Fibroblast of skin of left quadriceps (primary cell): ENCODE measurements around the gene NTRK3.

Experiments
- DNase-seq, 2 experiments: peaks; one replicate each; pipeline ENCODE4 v3.0.0-alpha.2; 2013; ENCODE audit warnings: low read depth in 2 of 2

Gene NTRK3

DNA sequence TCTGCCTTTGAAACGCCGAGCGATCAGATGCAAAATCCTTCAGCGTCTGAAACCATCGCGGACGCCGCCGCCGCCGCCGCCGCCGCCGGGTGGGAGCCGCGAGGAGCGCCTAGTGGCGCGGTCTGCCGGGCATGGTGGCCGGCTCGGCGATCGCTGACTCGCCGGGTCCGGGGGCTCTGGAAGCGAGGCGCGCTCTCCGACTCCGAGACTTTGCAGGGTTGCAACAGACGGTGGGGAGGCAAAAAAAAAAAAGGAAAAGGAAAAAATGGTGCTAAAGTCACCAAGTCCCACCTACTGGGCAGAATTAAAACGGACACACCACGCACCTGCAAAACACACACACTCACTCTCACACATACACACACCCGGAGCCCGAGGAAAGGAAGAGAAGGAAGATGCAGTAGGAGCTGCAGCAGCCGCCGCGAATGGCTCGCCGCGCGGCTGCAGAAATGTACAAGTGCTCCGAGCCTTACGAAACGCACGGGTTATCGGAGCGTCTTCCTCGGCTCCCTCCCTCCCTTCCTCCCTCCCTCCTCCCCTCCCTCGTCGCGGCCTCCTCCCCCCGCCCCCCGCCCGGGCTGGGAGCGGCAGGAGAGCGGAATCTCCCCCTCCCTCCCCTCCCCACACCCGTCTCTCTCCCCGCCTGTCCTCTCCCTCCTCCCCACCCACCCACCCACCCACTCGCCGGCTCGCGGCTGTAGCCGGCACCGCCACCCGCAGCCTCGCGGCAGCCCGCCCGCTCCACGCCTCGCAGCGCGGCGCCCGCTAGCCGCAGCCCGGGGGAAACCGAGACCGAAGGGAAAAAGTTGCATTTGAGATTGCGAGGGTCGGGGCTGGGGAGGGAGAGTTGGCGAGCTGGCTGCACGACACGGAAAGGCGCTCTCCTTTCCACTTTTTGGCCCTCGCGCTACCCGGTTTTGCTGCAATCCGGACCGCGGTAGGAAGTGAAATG lies at the start of gene NTRK3:
TSS of gene NTRK3 (minus strand) at position 461 of the 952 bp plus-strand sequence. CDS start 586 bp downstream, outside the sequence.
- DNase-seq = no peak

DNA sequence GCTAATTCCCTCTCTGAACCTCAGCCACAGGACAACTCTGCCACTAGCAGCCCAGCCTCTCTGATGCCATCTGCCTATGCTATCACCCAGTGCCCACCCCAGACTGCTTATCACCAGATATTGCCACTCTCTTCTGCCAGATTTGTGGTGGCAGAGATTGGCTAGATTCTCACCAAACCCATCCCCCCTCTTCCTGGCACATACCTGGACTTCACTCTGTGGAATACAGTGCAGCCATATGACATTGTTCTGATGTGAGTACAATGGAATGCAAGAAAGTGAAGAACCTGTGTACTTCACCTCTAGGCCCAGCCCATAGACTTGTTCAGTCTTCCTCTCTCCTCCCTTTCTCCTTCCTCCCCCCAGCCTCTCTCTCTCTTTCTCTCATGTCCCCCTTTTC lies 46.9 kb upstream of the NTRK3 start:
- no peak for DNase-seq

DNA sequence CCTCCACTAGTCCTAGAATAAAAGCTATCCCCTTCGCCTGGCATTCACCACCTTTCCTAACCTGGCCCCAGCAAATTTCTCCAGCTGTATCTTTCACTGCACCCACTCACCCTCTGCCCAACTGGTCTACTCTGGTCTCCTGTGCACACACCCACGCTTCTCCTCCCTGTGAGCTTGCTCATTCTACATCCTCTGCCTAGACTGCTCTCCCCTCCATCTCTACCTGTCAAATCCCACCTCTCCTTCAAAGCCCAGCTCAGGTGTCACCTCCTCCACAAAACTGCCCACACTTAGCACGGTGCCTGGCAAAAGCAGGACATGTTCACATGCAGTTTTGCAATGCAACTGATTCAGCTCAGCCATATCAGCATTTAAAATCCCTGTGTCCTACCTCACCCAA lies 45.8 kb upstream of the NTRK3 start:
- no peak for DNase-seq

DNA sequence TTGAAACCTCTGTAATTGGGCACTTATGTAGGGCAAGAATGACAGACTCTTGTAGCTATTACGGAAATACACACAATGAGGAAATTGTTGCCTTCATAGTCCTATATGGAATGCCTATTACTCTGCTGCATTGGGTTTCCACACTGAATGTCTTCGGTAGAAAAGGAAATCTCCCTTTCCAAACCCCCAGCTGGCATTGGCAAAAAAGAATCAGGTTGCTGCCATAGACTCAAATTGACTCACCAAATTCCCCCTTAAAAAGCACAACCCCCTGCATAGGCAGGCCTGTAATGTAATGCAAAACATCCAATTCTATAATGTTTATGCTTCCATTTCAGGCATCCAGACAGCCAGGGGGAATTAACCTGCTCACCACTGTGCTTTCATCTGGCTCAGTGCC lies 44.8 kb upstream of the NTRK3 start:
- DNase-seq = no peak

DNA sequence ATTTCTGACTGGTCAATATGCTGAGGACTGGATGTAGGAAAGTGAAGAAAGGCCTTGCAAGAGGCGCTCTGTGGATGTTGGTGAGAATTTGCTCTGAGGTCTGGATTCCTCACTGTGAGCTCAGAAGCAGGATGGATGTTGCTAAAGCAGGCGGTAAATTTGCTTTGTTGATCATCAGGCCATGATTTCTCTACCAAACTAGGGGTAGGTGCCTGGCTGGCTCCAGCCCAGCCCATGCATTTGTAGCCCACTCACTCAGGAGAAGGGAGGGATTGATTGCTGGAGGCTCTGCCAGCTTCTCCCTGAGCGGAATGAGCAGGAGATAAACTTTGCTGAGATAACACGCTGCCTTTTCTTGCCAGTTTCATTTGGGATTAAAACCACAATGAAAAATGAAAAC lies 44.3 kb upstream of the NTRK3 start:
- no peak for DNase-seq

DNA sequence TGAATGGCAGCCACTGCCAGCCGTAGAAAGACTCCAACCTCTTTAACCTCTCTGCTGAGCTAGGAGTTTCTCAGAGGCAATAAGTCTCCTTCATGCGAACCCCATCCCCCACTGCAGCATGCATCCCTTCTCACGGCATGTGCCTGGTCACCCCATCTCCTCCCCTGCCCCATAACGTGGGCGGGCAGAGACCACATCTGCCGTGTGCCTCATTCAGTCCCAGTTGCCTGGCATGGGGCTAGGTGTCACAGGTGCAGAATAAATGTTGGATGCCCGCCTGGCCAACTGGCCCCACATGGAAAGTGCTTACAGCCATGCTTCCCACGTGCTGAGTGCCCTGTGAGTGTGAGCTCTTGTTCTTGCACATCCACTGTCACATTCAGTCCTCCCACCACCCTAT lies 43.5 kb upstream of the NTRK3 start:
- DNase-seq = no peak

DNA sequence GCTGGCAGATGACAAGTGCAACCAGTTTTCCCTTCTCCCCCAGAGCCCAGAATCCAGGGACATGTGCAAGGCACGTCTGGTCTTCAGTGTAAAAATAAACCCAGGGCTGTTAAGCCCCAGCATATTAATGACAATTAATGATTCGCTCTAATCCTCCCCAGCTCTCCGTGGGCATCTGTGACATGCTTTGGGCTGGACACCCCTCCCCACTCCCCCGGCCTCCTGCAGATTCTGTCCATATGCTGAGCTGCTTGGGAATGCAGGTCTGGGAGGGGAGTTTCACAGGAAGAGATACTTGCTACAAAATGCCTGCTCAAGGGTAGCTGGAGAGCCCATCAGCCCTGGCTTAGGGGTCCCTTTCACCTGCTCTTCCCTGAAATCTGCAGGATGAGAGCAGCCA lies 43.0 kb upstream of the NTRK3 start:
- DNase-seq = no peak

DNA sequence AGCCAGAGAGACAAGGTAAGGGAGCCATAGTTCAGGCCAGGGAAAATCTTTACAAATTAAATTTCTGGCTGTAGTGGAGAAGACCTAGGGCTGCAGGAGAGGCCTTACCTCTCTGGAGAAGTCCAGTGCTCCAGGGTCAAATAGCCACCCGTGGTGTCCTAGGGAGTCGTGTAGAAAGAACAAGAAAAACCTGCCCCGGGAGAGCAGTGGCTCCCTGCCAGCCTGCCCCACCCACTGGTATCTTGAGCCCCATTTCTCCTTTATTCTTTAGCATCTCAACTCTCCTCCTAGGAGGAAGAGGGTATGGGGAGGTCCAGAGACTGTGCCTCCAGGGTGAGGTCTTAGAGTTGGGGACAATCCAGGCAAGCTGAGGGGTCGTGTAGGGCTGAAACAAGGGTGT lies 32.1 kb upstream of the NTRK3 start:
- DNase-seq = no peak

DNA sequence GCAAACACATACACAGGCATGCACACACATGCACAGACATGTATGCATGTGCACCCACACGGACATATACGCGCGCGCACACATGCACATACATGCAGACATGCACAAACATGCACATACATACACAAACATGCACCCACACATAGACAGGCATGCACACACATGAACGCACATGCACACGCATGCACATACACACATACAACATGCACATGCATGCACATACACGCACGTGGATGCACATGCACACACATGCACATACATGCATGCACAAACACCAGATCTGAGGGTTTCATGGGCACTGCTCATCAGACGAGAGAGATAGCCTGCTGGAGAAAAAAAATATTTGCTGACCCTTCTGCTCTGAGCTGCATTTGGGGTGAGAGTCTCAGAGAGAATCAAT lies 31.7 kb upstream of the NTRK3 start:
- DNase-seq = no peak

DNA sequence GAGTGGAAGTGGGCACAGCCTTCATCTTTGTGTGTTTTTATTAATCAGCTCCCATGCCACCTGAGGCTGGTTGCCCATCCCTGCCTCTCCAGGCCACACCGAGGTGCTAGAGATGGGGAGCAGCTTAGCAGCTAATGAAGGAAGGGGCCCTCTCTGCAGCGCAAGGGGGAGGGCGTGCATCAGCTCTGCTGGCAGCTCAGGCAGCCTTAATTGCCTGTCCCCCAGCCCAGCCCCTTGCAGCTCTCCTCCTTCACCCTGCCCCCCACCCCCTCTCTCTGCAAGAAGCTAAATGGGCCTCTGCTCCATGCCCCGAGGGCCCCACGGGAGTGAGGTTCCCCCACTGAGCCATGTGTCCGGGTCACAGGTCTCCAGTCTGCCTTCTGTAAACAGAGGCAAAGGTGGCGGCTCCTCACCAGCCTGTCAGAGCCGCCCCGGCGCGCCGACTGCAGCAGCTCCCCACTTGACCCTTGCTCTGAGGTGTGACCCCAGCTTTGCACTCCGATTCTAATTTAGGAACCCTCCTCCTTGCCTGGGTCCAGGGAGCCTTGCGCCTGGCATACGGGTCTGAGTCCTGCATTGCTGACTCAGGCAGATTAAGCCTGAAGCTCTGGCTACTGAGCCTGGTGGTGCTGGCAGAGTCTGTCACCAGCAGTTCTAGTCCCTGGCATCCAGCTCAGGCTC lies 27.9 kb upstream of the NTRK3 start:
- no peak for DNase-seq

DNA sequence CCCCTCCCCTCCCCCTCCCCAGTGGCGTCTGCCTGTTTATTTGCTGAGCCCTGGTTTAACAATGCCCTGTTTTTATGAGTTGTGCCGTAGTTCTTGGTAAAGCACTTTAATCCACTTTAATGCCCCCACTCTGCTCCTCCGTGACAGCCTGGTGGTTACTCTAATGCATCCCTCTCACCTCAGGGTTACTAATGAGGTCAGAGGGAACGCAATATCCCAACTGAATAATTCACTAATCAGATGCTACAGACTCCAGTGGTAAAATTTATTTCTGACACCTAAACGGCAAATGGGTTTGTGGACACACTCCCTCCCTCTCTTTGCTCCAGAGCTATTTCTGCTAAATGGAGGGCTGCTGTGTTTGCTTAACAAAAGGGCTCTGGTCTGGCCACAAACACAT lies 26.1 kb upstream of the NTRK3 start:
- DNase-seq = no peak

DNA sequence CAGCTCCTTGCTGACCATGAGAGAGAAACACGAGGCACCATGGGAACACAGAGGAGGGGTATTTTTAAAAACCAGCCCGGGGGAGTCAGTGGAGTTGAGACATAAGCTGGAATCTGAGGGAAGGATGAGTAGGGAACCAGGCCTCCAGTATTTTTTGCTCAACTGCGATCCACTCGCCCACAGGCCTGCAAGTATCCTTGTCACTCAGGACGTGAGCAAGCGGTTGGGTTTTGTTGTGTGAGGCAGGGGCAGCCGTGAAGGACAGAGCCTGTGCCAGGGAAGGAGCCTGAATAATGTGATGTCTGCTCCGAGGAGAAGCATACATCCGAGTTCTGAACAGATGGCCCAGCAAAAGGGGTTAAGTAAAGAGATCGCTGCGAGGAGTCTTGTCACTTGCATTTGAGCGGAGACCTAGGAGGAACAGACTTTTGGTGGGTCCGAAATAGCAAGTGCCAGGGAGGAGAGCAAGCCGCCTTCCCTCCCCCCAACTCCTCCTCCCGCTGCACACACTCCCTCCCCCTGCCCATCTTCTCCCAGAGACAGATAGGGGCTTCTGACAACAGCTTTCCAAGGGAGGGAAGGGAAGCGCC lies 20.4 kb upstream of the NTRK3 start:
- no peak for DNase-seq

DNA sequence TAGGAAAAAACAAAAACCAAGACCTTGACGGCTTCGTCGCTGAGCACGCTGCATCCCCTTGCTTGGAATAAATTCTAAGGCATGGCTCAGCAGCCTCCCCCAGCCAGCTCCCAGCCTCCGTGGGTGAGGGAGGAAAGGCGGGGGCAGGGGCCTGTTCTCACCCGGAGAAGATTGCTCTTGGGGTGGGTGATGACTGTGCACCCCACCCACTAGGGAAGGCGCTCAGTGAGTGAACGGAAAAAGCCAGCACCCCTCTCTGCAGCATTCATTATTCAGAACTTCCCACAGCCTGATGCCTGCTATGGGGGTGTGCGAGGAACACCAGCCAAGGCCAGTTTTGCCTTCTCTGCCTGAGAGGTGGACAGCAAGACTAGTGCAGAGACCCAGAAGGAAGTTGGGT lies 19.3 kb upstream of the NTRK3 start:
- DNase-seq = no peak

DNA sequence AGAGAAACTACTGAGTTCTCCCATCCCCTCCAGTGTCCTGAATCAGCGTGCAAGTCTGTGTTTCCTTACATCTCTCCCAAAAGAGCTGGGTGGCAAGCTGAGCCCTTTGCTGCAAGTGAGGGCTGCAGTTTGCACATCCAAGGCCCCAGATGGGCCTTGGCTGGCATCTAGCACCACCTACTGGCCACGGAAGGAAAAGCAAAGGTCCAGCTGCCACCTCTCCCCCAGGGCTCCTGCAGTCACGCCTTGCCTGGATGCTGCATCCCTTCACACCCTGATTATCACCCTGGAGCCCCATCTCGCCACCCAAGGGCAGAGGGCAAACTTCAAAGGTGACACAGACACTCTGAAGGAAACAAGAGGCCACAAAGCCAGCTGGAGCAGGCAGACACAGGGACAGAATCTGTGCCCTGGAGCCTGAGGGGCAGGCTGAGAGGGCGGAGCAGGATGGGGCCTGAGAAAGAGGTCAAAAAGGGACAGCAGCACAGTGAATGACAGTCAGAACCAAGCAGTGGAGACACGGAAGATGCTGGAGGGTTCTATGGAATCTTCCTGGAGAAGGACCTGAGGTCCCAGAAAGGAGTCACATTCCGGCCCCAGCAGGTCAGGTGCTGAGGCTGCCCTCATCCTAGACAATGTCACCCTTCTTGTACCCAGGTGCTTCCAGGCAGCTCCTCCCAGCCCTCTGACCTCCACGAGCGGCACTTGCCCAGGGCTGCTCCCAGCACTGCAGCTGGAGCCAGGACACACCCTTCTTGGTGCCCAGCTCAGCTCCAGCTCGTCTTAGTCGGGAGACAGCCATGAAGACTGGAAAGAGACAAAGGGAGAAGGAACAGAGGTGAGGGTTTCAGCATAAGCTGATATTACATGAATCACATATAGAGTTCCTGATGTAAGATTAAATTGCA lies 18.3 kb upstream of the NTRK3 start:
- DNase-seq = peak; percentile 27 to 29

DNA sequence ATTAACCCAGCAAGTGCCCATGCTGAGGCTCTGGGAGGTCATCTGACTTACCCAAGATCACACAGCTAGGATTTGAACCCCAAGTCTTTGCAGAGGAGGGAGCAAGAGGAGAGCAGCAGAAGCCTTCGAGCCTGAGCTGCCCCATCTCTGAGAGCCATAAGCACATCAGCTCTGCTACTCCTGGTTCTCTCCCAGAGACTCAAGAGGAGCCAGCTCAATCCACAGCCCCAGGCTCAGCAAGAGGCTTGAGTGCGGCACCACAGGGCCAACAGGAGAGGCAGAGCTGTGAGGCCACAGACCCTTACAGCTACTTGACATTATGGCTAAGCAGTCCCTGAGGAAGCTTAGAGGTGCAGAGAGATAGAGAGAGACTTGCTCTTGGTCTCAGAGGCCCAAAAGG lies 15.9 kb upstream of the NTRK3 start:
- no peak for DNase-seq

DNA sequence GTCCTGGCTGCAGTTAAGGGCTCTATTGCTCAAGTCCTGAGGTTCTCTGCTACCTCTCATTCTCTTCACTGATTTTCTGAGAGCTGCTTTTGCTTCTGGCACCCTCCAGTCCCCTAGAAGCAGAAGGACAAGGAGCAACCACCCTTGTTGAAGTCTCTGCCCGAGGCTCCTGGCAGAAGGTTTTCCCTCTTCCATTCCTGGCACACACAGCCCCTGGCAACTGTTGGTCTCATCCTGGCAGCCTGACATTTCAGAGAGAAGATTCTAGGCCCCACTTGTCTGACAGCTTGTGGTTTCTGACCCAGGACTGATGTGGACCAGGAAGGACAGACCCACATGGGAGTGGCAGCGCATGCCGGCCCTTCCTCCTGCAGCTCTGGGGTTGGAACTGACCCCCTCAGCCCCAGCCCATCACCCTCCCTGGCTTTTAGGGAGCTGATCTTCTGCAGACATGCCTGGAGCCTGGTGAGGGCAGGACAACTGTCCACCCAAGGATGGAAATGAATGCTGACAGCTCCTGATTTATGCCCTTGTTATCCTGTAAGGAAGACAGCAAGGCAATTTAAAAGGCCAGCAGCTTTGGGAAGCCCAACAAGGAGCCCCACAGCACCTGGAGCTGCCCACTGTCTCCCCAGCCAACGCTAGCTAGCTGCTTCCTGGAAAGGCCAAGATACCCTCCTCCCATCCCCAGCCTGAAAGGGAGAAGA lies 13.0 kb upstream of the NTRK3 start:
- DNase-seq = no peak

DNA sequence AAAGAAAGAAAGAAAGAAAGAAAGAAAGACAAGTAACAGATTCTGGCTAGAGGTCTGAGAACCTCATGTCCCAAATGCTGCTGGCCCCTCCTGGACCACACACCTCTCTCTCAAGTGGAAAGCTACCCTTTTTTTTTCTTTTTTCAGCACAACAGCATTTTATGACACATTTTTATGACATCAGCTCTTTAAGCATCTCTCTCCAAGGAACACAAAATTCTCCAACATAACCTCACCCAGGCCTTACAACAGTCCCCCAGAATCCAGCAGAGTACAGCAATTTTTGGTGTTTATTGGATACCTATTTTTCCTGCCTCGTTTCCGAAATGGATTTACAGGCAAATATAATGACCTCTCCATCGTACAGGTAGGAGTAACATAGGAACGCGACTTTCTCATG lies 11.2 kb upstream of the NTRK3 start:
- DNase-seq = no peak

DNA sequence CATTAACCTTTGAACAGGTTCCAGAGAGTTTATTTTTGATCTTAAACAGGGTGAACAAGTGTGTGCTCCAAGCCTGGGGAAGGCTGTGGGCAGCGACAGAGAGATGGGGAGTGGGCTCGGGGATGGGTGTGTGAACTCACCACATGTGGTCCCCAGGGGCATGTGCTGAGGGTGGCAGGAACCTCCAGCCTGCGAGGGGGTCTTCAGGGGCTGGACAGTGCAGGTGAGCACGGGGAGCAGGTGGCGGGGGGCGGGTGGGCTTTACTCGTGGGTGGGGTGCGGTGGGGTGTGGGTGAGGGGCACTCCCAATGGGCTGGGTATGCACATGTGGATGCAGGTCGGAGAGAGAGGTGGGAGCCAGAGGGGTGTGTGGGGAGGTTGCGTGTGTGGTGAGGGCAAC lies 9.6 kb upstream of the NTRK3 start:
- DNase-seq = no peak

DNA sequence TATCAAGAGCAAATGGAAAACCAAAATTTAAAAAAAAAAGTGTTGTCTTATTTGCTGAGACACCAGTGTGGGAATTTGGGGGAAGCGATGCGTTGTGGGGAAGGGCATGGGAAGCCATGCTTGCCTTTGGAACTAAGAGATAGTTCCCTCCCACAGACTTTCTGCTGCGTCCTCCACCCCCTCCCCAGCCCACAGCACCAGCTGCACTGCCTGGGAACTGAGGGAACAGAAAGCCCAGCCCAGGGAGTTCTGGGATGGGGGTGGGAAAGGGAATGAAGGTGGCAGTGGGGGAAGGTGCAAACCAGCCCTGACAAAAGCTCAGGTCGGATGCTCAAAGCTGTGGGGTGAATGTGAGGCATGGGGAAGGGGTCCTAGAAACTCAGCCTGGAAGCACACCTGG lies 8.1 kb upstream of the NTRK3 start:
- DNase-seq = no peak

DNA sequence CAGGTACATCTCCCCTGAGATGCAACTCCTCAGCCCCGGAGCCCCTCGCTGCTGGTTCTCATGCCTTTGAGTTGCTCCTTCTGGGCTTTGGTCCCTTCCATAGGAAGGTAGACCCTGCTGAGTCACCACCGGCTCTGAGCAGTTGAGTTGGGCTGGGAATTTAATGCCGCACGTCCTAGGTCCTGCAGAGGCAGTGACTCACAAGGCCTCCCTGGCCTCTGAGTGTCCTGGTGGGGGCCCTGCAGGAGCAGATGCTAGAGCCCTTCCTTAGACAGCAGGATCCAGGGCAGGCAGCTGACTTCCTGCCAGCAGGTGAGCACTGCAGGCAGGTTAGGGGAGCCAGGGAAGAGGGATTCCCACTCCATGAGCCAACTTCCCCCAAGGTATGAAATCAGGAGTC lies 5.5 kb upstream of the NTRK3 start:
- DNase-seq = no peak

DNA sequence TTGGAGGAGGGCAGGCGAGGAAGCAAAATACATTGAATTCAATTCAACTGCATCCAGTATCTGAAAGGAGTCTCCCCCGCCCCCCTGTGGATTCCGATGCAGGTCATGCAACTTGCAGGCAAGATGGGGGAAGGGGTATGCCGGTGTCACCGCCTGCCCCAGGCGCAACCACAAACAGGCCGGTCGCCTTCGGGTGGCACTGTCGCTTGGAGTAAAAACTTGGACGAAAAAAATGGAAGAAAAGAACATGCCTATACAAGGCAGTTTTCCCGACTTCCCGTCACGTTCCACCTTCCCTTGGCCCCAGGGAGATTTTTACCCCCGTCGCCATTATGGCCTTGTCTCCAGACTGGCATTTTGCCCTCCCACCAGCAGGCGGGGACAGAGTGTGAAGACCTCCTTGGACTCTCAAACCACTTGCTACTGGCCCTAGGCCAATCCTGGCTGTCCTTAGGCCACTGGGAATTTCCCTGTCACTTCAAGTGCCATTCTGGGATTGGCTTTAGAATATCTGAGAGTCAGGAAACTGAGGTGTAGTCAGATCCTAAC lies 1.6 kb upstream of the NTRK3 start:
- no peak for DNase-seq
